H1 (cell line): ENCODE data around the gene CAMTA1. TPM values are rescaled to one million over a fixed set of nuclear protein-coding genes. Genes with fewer than 3 reads are reported as not detected.

Source experiments
- CTCF ChIA-PET: fragments of 300-600 bp; sonication (Branson Sonifier 250); formaldehyde crosslinking; loops from one replicate; lab custom pipeline; 2021; ENCODE audit not compliant: partially characterized antibody; lab: Charles Lee
- POLR2A ChIA-PET: fragments of 300-600 bp; sonication (Branson Sonifier 250); formaldehyde crosslinking; loops from one replicate; lab custom pipeline; 2021; ENCODE audit warnings: inconsistent platforms; ENCODE audit not compliant: partially characterized antibody; lab: Charles Lee
- DNase-seq, 2 experiments: peaks; one replicate each; pipeline versions ENCODE4 v3.0.0 to v3.0.0-alpha.2; 2010 to 2022; ENCODE audit warnings: low spot score in 2 of 2, low read depth in 1 of 2, mixed read lengths in 1 of 2
- FAIRE-seq: peaks from 2 replicates; lab custom pipeline; 2011; peaks lifted over from hg19 to GRCh38; lab: Jason Lieb, UNC
- H2AFZ ChIP-seq: 2 replicates; pipeline ENCODE4 v1.8.1; 2012; ENCODE audit warnings: low read length, inconsistent platforms
- H2AK5ac ChIP-seq: 2 replicates; pipeline ENCODE4 v1.6.1; 2013; ENCODE audit warnings: low read depth, low read length
- H2BK120ac ChIP-seq: replicated peaks from 2 replicates; pipeline ENCODE3; 2013; ENCODE audit warnings: low read depth, low read length, inconsistent platforms
- H2BK12ac ChIP-seq: 2 replicates; pipeline ENCODE4 v1.6.1; 2013; ENCODE audit warnings: low read depth, low read length
- H2BK15ac ChIP-seq: 2 replicates; pipeline ENCODE4 v1.6.1; 2013; ENCODE audit warnings: low read length
- H2BK20ac ChIP-seq: 2 replicates; pipeline ENCODE4 v1.6.1; 2013; ENCODE audit warnings: low read length
- H2BK5ac ChIP-seq: 2 replicates; pipeline ENCODE4 v1.6.1; 2013; ENCODE audit warnings: low read depth, low read length
- H3K14ac ChIP-seq: 2 replicates; pipeline ENCODE4 v1.6.1; 2013; ENCODE audit warnings: inconsistent platforms; ENCODE audit not compliant: insufficient read length
- H3K18ac ChIP-seq: 2 replicates; pipeline ENCODE4 v1.6.1; 2013; ENCODE audit warnings: low read length; ENCODE audit errors: extremely low read depth
- H3K23ac ChIP-seq: 2 replicates; pipeline ENCODE4 v1.6.1; 2013; ENCODE audit warnings: inconsistent platforms; ENCODE audit not compliant: insufficient read length
- H3K23me2 ChIP-seq: 2 replicates; pipeline ENCODE4 v1.6.1; 2013; ENCODE audit warnings: low read depth, low read length
- H3K27ac ChIP-seq: 2 replicates; pipeline ENCODE4 v1.6.1; 2011; ENCODE audit warnings: low read depth, low read length, inconsistent platforms
- H3K27me3 ChIP-seq, 4 experiments: replicated peaks in 1 of 4; 1 replicate in 1 of 4; 2 replicates in 3 of 4; pipeline versions ENCODE4 v1.6.1 to v1.8.1; 2011 to 2013; ENCODE audit warnings: low read length in 3 of 4, mild to moderate bottlenecking in 3 of 4, inconsistent platforms in 2 of 4, mixed read lengths in 2 of 4, moderate library complexity in 1 of 4; ENCODE audit not compliant: control insufficient read depth in 3 of 4, insufficient read depth in 3 of 4; ENCODE audit errors: extremely low read depth in 1 of 4
- H3K36me3 ChIP-seq, 4 experiments: 2 replicates each; pipeline versions ENCODE4 v1.6.1 to v1.8.1; 2011 to 2013; ENCODE audit warnings: mild to moderate bottlenecking in 4 of 4, low read length in 3 of 4, moderate library complexity in 2 of 4, control low read depth in 1 of 4, inconsistent platforms in 1 of 4; ENCODE audit not compliant: insufficient read depth in 4 of 4, control insufficient read depth in 2 of 4
- H3K4ac ChIP-seq: replicated peaks from 2 replicates; pipeline ENCODE3; 2013; ENCODE audit warnings: low read length, low read depth, mixed read lengths, inconsistent platforms; ENCODE audit not compliant: insufficient read length
- H3K4me1 ChIP-seq, 4 experiments: replicated peaks in 1 of 4; 1 replicate in 1 of 4; 2 replicates in 3 of 4; pipeline versions ENCODE4 v1.6.1 to v1.8.1; 2011 to 2013; ENCODE audit warnings: low read length in 3 of 4, inconsistent platforms in 2 of 4, mixed read lengths in 1 of 4; ENCODE audit not compliant: insufficient read depth in 4 of 4, control insufficient read depth in 3 of 4
- H3K4me2 ChIP-seq, 2 experiments: 2 replicates each; pipeline versions ENCODE4 v1.6.1 to v1.8.1; 2011 to 2013; ENCODE audit warnings: low read depth in 2 of 2, low read length in 2 of 2, control low read depth in 1 of 2, inconsistent platforms in 1 of 2, mild to moderate bottlenecking in 1 of 2; ENCODE audit not compliant: insufficient read depth in 1 of 2
- H3K4me3 ChIP-seq, 4 experiments: fragments of 200-600, 300-600 bp in 1 of 4; sonication (generic), shearing (Covaris generic), sonication (Bioruptor Twin) in 1 of 4; 2 replicates each; pipeline versions ENCODE4 v1.5.1 to v1.8.1; 2011 to 2016; ENCODE audit warnings: low read length in 4 of 4, low read depth in 3 of 4, control low read depth in 2 of 4, inconsistent platforms in 2 of 4, mild to moderate bottlenecking in 2 of 4, mixed read lengths in 1 of 4, moderate library complexity in 1 of 4; ENCODE audit not compliant: insufficient read depth in 2 of 4; ENCODE audit errors: extremely low read depth in 1 of 4
- H3K56ac ChIP-seq: replicated peaks from 2 replicates; pipeline ENCODE3; 2013; ENCODE audit warnings: low read depth, mild to moderate bottlenecking, mixed read lengths, low read length, inconsistent platforms; ENCODE audit not compliant: insufficient read length
- H3K79me1 ChIP-seq: 2 replicates; pipeline ENCODE4 v1.6.1; 2013; ENCODE audit warnings: low read depth, low read length, control low read depth
- H3K79me2 ChIP-seq, 2 experiments: 2 replicates each; pipeline versions ENCODE4 v1.6.1 to v1.8.1; 2012 to 2013; ENCODE audit warnings: low read length in 2 of 2, mild to moderate bottlenecking in 2 of 2, inconsistent platforms in 1 of 2; ENCODE audit not compliant: insufficient read depth in 2 of 2, control insufficient read depth in 1 of 2
- H3K9ac ChIP-seq, 4 experiments: replicated peaks in 1 of 4; 1 replicate in 1 of 4; 2 replicates in 3 of 4; pipeline versions ENCODE4 v1.6.1 to v1.8.1; 2011 to 2013; ENCODE audit warnings: low read depth in 3 of 4, low read length in 3 of 4, control low read depth in 2 of 4, mild to moderate bottlenecking in 2 of 4, moderate library complexity in 2 of 4, inconsistent platforms in 1 of 4; ENCODE audit errors: extremely low read depth in 1 of 4
- H3K9me3 ChIP-seq, 2 experiments: 2 replicates each; pipeline versions ENCODE4 v1.6.1 to v1.8.1; 2012 to 2013; ENCODE audit warnings: mild to moderate bottlenecking in 2 of 2, moderate library complexity in 2 of 2, control low read depth in 1 of 2, inconsistent platforms in 1 of 2, low read depth in 1 of 2, low read length in 1 of 2, mixed read lengths in 1 of 2; ENCODE audit not compliant: insufficient read depth in 2 of 2
- H4K20me1 ChIP-seq, 2 experiments: replicated peaks in 1 of 2; 2 replicates each; pipeline versions ENCODE3 to v1.8.1; 2011 to 2013; ENCODE audit warnings: inconsistent platforms in 2 of 2, low read length in 2 of 2, mild to moderate bottlenecking in 1 of 2; ENCODE audit not compliant: insufficient read depth in 2 of 2, control insufficient read depth in 1 of 2
- H4K5ac ChIP-seq: 2 replicates; pipeline ENCODE4 v1.6.1; 2013; ENCODE audit warnings: low read length, low read depth, mixed read lengths, inconsistent platforms; ENCODE audit not compliant: insufficient read length
- H4K8ac ChIP-seq: 2 replicates; pipeline ENCODE4 v1.8.0; 2013; ENCODE audit warnings: mild to moderate bottlenecking, moderate library complexity, low read length, inconsistent platforms; ENCODE audit not compliant: insufficient read depth; ENCODE audit errors: extremely low read depth
- H4K91ac ChIP-seq: replicated peaks from 2 replicates; pipeline ENCODE3; 2013; ENCODE audit warnings: low read length, mixed read lengths, inconsistent platforms; ENCODE audit not compliant: insufficient read length
- CREB1 ChIP-seq: IDR thresholded peaks from 2 replicates; pipeline ENCODE4 v1.6.1; 2012; ENCODE audit warnings: inconsistent platforms
- HDAC6 ChIP-seq: IDR thresholded peaks from one replicate; pipeline ENCODE4 v1.7.1; 2012; ENCODE audit warnings: low read depth, mild to moderate bottlenecking, inconsistent platforms, low read length, moderate library complexity
- JUN ChIP-seq: IDR thresholded peaks from 2 replicates; pipeline ENCODE4 v1.6.1; 2011; ENCODE audit warnings: low read depth, mild to moderate bottlenecking, improper control_type of control experiment, low read length
- WGBS, 2 experiments: shearing (Covaris generic) in 1 of 2; methylation state at CpG; one replicate each; pipeline versions ENCODE4 v1.1.6 to v1.1.7; 2013 to 2015; ENCODE audit warnings: low lambda C conversion rate in 2 of 2, mixed read lengths in 2 of 2, inconsistent platforms in 1 of 2, low coverage in 1 of 2, missing lambda C conversion rate in 1 of 2; ENCODE audit not compliant: insufficient replicate concordance in 2 of 2, insufficient coverage in 1 of 2, insufficient read length in 1 of 2; ENCODE audit errors: extremely low coverage in 1 of 2, missing lambda C conversion rate in 1 of 2; 5-methylcytosine and 5-hydroxymethylcytosine counted together
- polyA plus RNA-seq, 7 experiments: library from polyadenylated mRNA; depleted of rRNA in 3 of 7; stranded (reverse) in 5 of 7; unstranded in 2 of 7; fragments of >200 nt in 5 of 7; fragments of 200-250 nt in 2 of 7; gene quantifications; 1 replicate in 5 of 7; 2 replicates in 1 of 7; 4 replicates in 1 of 7; pipeline versions ENCODE4 v1.2.1 to v1.2.3, GENCODE V29; 2011 to 2013; ENCODE audit warnings: missing spikeins in 2 of 7, mixed read lengths in 2 of 7
- total RNA-seq: library from RNA; stranded (reverse); fragmentation: NEBNext Ultra II Directional; extraction: Animal tissue kit (Norgen Biotek cat#: 25700); gene quantifications from 2 replicates; pipeline ENCODE4 v1.2.1, GENCODE V29; 2021

Gene CAMTA1
- total and polyA plus RNA-seq, 2 of the 8 experiments (the other 6 are each of a cell fraction or from before 2014, with no cell fraction given), result 65.0 to 119 TPM

DNA sequence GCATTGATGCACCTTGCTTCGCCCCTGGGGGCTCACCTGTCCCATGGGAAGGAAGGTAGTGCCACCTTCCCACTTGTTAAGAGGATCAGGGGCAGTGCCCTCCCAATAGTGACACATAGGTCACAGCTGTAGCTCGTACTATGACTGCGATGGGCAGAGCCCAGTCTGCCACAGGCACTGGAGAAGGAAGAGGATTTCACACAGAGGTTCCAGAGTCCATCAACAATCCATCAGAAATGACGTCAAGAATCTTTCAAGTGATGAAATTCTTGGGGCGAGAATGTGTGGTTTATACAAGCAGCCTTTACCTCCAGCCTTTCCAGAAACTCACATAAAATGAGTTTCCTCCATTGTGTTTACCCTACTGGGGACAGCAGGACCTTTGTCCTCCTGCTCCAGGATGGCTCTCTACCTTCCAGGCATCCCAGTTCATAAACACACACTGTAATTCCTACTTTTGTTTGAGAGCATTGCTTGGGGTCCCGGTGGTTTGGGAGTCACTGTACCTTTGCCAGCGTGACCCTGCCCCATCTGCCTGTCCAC lies 725.2 kb downstream of the CAMTA1 start:
- Histone ChIP-seq H4K91ac (no peak overlapping the region), H3K23me2 (peaks cover 8% of the 10 kb centered on the region; the same call in 1 of the 2 replicates), H2BK12ac (no peak overlapping the region), H3K4ac (no peak overlapping the region), H3K36me3 (no peaks in the 10 kb centered on the region), H3K79me2 (no peaks in the 10 kb centered on the region), H3K56ac (no peak overlapping the region), H3K9me3 (no peaks in the 10 kb centered on the region), H2AK5ac (no peak overlapping the region), H3K4me3 (no peak overlapping the region), H2BK20ac (no peak overlapping the region), H3K9ac (no peak overlapping the region), H3K4me2 (no peak overlapping the region), H2BK15ac (no peak overlapping the region), H2BK120ac (no peak overlapping the region), H4K20me1 (peaks cover 0 to 1% of the 10 kb centered on the region in 2 experiments), H4K5ac (no peak overlapping the region), H3K4me1 (peaks cover 0 to 4% (median 0%) of the 10 kb centered on the region in 4 experiments; a peak in 1 of 7 replicates), H3K27ac (no peak overlapping the region), H3K14ac (no peak overlapping the region), H3K23ac (no peak overlapping the region), H3K27me3 (no peaks in the 10 kb centered on the region), H2AFZ (no peak overlapping the region), H3K79me1 (no peaks in the 10 kb centered on the region), H3K18ac (no peak overlapping the region), H2BK5ac (no peak overlapping the region), H4K8ac (no peak overlapping the region)
- POLR2A ChIA-PET, result no interaction called here
- DNase-seq, result no peak
- CTCF ChIA-PET, result interaction anchor here (0.6 to 1.3 kb wide), 2 partner anchors 21 to 157 kb away, joined by 4 to 6 read pairs; no protein-coding TSS in a partner anchor
- 89% methylated on average over 6 of the region's 7 CpGs; no CpG with 5 or more reads in 1 of the 2 experiments for WGBS, 2 experiments
- FAIRE-seq, result no peak
- TF ChIP-seq JUN (no peak), HDAC6 (no peak), CREB1 (no peak)
